B cell (primary cell): ENCODE measurements around the gene LIMK1. TPM values are rescaled to one million over a fixed set of nuclear protein-coding genes. Genes with fewer than 3 reads are reported as not detected.

ENCODE experiments used
- ATAC-seq: fragments of 200-7000 bp; cut with Tn5 transposase; one replicate; pipeline ENCODE4 v1.10.0; 2021; ENCODE audit warnings: low read depth, mild to moderate bottlenecking, moderate number of reproducible peaks, moderate library complexity
- CTCF ChIA-PET: fragments of 350-600 bp; sonication (Branson Sonifier 250); formaldehyde crosslinking; loops from one replicate; lab custom pipeline; 2021; ENCODE audit warnings: antibody characterized with exemption, inconsistent platforms; lab: Charles Lee
- POLR2A ChIA-PET: fragments of 350-600 bp; sonication (Branson Sonifier 250); formaldehyde crosslinking; loops from one replicate; lab custom pipeline; 2021; ENCODE audit warnings: antibody characterized with exemption; lab: Charles Lee
- DNase-seq: peaks from one replicate; pipeline ENCODE4 v3.0.0; 2013
- H2AFZ ChIP-seq: 2 replicates; pipeline ENCODE4 v1.6.1; 2012; ENCODE audit warnings: mild to moderate bottlenecking, low read depth, low read length; ENCODE audit not compliant: insufficient read depth, poor library complexity, severe bottlenecking
- H3K27ac ChIP-seq, 2 donors: 1 replicate in 1 of 2; 2 replicates in 1 of 2; pipeline ENCODE4 v1.5.1; 2012 to 2013; ENCODE audit warnings: low read length in 2 of 2, mild to moderate bottlenecking in 2 of 2, moderate library complexity in 1 of 2
- H3K27me3 ChIP-seq, 4 experiments: fragments of 200-600 bp in 1 of 4; sonication (generic) in 1 of 4; replicated peaks in 1 of 4; 1 replicate in 2 of 4; 2 replicates in 2 of 4; pipeline versions ENCODE4 v1.6.1 to v1.7.0; 2013 to 2016; ENCODE audit warnings: low read length in 3 of 4, mild to moderate bottlenecking in 2 of 4, mixed read lengths in 1 of 4, moderate library complexity in 1 of 4; ENCODE audit not compliant: insufficient read depth in 4 of 4, control insufficient read depth in 3 of 4; ENCODE audit errors: control extremely low read depth in 1 of 4
- H3K36me3 ChIP-seq, 2 experiments: replicated peaks in 1 of 2; 1 replicate in 1 of 2; 2 replicates in 1 of 2; pipeline versions ENCODE4 v1.6.1 to v1.7.1; 2013; ENCODE audit warnings: low read length in 1 of 2; ENCODE audit not compliant: insufficient read depth in 2 of 2, control insufficient read depth in 1 of 2; ENCODE audit errors: control extremely low read depth in 1 of 2, extremely low read depth in 1 of 2
- H3K4me1 ChIP-seq, 2 donors: fragments of 200-600 bp in 1 of 2; sonication (generic) in 1 of 2; 1 replicate in 1 of 2; 2 replicates in 1 of 2; pipeline versions ENCODE4 v1.5.1 to v1.6.1; 2013 to 2017; ENCODE audit warnings: low read length in 2 of 2; ENCODE audit not compliant: control insufficient read depth in 2 of 2, insufficient read depth in 2 of 2
- H3K4me2 ChIP-seq: replicated peaks from 2 replicates; pipeline ENCODE3; 2012; ENCODE audit warnings: mild to moderate bottlenecking, low read depth, low read length; ENCODE audit not compliant: poor library complexity, severe bottlenecking
- H3K4me3 ChIP-seq, 5 experiments: fragments of 200-600 bp in 1 of 5; sonication (generic) in 1 of 5; 1 replicate in 3 of 5; 2 replicates in 2 of 5; pipeline versions ENCODE4 v1.5.1 to v1.7.0; 2011 to 2016; ENCODE audit warnings: low read length in 4 of 5, mild to moderate bottlenecking in 4 of 5, low read depth in 2 of 5, control low read depth in 1 of 5, moderate library complexity in 1 of 5; ENCODE audit not compliant: insufficient read depth in 1 of 5; ENCODE audit errors: control extremely low read depth in 1 of 5, extremely low read depth in 1 of 5
- H3K79me2 ChIP-seq: fragments of 200-600 bp; sonication (generic); one replicate; pipeline ENCODE4 v1.6.0; 2016; ENCODE audit warnings: low read length; ENCODE audit not compliant: control insufficient read depth, insufficient read depth
- H3K9ac ChIP-seq: fragments of 200-600 bp; sonication (generic); 2 replicates; pipeline ENCODE4 v1.6.1; 2017; ENCODE audit warnings: mild to moderate bottlenecking, low read length, moderate library complexity
- H3K9me3 ChIP-seq, 3 donors: one replicate each; pipeline versions ENCODE4 v1.6.1 to v1.7.1; 2013; ENCODE audit warnings: low read length in 2 of 3; ENCODE audit not compliant: control insufficient read depth in 2 of 3, insufficient read depth in 1 of 3; ENCODE audit errors: control extremely low read depth in 1 of 3
- H4K20me1 ChIP-seq: 2 replicates; pipeline ENCODE4 v1.6.0; 2012; ENCODE audit warnings: mild to moderate bottlenecking, low read length; ENCODE audit not compliant: insufficient read depth, control insufficient read depth, poor library complexity, severe bottlenecking
- H3K27ac Mint-ChIP-seq: one replicate; pipeline ENCODE4 v1.8.0; 2021; ENCODE audit warnings: mixed read lengths
- H3K27me3 Mint-ChIP-seq: one replicate; pipeline ENCODE4 v1.8.0; 2021; ENCODE audit warnings: mixed read lengths
- H3K4me1 Mint-ChIP-seq: one replicate; pipeline ENCODE4 v1.8.0; 2021; ENCODE audit warnings: mixed read lengths
- H3K4me3 Mint-ChIP-seq: one replicate; pipeline ENCODE4 v1.8.0; 2021; ENCODE audit warnings: mixed read lengths
- H3K9me3 Mint-ChIP-seq: one replicate; pipeline ENCODE4 v1.8.0; 2022; ENCODE audit warnings: mixed read lengths; ENCODE audit not compliant: insufficient read depth
- EZH2 ChIP-seq: IDR thresholded peaks from 2 replicates; pipeline ENCODE4 v1.6.1; 2012; ENCODE audit warnings: borderline replicate concordance, low read depth, mild to moderate bottlenecking, moderate library complexity, low read length; ENCODE audit not compliant: insufficient read depth, poor library complexity, severe bottlenecking
- WGBS: methylation state at CpG from one replicate; pipeline ENCODE4 v1.1.5; 2013; ENCODE audit warnings: missing lambda C conversion rate; ENCODE audit not compliant: insufficient coverage; 5-methylcytosine and 5-hydroxymethylcytosine counted together
- intact Hi-C: fragments of 100-400 bp; cut with micrococcal nuclease; formaldehyde crosslinking; loops from one replicate; pipeline ENCODE4 v1.10.0; 2022
- polyA plus RNA-seq: library from polyadenylated mRNA; depleted of rRNA; stranded (reverse); fragments of >200 nt; gene quantifications from 2 replicates; pipeline ENCODE4 v1.2.3, GENCODE V29; 2012
- total RNA-seq, 2 donors: library from RNA; stranded (reverse); fragments of 120-200 nt in 1 of 2; gene quantifications; 1 replicate in 1 of 2; 2 replicates in 1 of 2; pipeline versions ENCODE4 v1.2.3 to v1.2.4, GENCODE V29; 2013 to 2022
- TF ChIP-seq, protein P1 (sequence below): fragments of 200-600 bp; IDR thresholded peaks from one replicate; pipeline ENCODE4 v1.8.0; 2022; ENCODE audit warnings: antibody characterized with exemption, mild to moderate bottlenecking

Gene LIMK1
- total and polyA plus RNA-seq, 2 donors (not counting 1 experiment from before 2014, with no cell fraction given): 38.7 to 70.8 TPM

DNA sequence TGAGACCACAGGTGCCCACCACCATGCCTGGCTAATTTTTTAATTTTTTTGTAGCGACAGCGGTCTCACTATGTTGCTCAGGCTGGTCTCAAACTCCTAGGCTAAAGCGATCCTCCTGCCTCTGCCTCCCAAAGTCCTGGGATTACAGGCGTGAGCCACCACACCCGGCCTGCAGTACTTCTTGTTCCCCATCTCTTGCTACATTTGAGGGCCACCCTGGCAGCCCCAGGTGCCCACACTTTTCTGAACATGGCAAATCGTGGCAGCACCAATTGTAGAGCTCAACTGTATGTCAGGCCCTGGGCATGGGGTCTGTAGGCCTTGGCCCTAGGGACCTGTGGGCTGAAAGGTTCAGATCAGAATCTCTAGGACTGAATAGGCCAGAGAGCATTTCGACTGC, 25.1 kb upstream of the LIMK1 start:
- TF ChIP-seq, protein P1, sequence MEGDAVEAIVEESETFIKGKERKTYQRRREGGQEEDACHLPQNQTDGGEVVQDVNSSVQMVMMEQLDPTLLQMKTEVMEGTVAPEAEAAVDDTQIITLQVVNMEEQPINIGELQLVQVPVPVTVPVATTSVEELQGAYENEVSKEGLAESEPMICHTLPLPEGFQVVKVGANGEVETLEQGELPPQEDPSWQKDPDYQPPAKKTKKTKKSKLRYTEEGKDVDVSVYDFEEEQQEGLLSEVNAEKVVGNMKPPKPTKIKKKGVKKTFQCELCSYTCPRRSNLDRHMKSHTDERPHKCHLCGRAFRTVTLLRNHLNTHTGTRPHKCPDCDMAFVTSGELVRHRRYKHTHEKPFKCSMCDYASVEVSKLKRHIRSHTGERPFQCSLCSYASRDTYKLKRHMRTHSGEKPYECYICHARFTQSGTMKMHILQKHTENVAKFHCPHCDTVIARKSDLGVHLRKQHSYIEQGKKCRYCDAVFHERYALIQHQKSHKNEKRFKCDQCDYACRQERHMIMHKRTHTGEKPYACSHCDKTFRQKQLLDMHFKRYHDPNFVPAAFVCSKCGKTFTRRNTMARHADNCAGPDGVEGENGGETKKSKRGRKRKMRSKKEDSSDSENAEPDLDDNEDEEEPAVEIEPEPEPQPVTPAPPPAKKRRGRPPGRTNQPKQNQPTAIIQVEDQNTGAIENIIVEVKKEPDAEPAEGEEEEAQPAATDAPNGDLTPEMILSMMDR: no peak
- no peak for TF ChIP-seq EZH2
- Histone ChIP-seq H3K79me2 (no peaks in the 10 kb centered on the region), H3K4me3 (no peak overlapping the region), H3K36me3 (no peaks in the 10 kb centered on the region), H3K9me3 (peaks cover 0 to 3% (median 0%) of the 10 kb centered on the region in 3 donors), H3K4me1 (peaks cover 0 to 5% of the 10 kb centered on the region in 2 donors), H4K20me1 (no peaks in the 10 kb centered on the region), H3K27ac (no peak overlapping the region), H3K4me2 (no peak overlapping the region), H2AFZ (no peak overlapping the region), H3K9ac (no peak overlapping the region), H3K27me3 (no peaks in the 10 kb centered on the region)
- H3K4me3 Mint-ChIP-seq: no peak overlapping the region
- ChIA-PET POLR2A (interaction anchor here (0.6 kb wide), 1 partner anchor 206 kb away, joined by 4 read pairs; no protein-coding TSS in a partner anchor), CTCF (interaction anchor here (0.6 to 0.8 kb wide), 2 partner anchors 148 to 328 kb away, joined by 3 read pairs; no protein-coding TSS in a partner anchor)
- peaks cover 24% of the 10 kb centered on the region for H3K27me3 Mint-ChIP-seq
- peaks cover 5% of the 10 kb centered on the region for H3K4me1 Mint-ChIP-seq
- no peaks in the 10 kb centered on the region for H3K9me3 Mint-ChIP-seq
- intact Hi-C loops: no loop called here
- WGBS: 86% methylated on average over 7 of the region's 7 CpGs
- DNase-seq (no peak), ATAC-seq (no peak)
- H3K27ac Mint-ChIP-seq: no peak overlapping the region

DNA sequence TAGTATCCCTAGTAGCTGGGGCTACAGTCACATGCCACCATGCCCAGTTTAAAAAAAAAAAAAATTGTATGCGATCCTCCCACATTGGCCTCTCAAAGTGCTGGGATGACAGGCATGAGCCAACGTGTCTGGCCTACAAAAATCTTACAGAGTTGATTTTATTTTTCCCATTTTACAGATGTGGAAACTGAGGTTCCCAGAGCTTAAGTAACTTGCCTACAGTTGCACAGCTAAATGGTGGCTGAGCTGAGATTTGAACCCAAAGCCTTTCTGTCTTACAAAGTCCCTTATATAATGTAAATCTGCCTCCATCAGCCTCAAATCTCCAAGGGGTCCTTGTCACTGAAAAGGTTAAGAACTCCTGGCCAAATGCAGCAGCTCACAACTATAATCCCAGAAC, 24.6 kb upstream of the LIMK1 start:
- no peak overlapping the region for H3K9ac ChIP-seq
- no peak overlapping the region for H3K4me2 ChIP-seq
- peaks cover 0 to 5% of the 10 kb centered on the region in 2 donors for H3K4me1 ChIP-seq
- H4K20me1 ChIP-seq: no peaks in the 10 kb centered on the region
- peaks cover 5% of the 10 kb centered on the region for H3K4me1 Mint-ChIP-seq
- H3K27ac Mint-ChIP-seq: no peak overlapping the region
- H3K27ac ChIP-seq: no peak overlapping the region
- H2AFZ ChIP-seq: no peak overlapping the region
- no peaks in the 10 kb centered on the region for H3K27me3 ChIP-seq
- no peak overlapping the region for H3K4me3 ChIP-seq
- ChIA-PET POLR2A (no interaction called here), CTCF (interaction anchor here (0.5 to 1.0 kb wide), 5 partner anchors 10 to 342 kb away, joined by 3 to 8 read pairs (median 4); no protein-coding TSS in a partner anchor)
- 67% methylated on average over 1 of the region's 2 CpGs for WGBS
- no peak for ATAC-seq
- H3K36me3 ChIP-seq: no peaks in the 10 kb centered on the region
- H3K9me3 Mint-ChIP-seq: no peaks in the 10 kb centered on the region
- H3K9me3 ChIP-seq: peaks cover 0 to 3% (median 0%) of the 10 kb centered on the region in 3 donors
- no peak for TF ChIP-seq EZH2
- TF ChIP-seq, protein P1: no peak
- H3K79me2 ChIP-seq: no peaks in the 10 kb centered on the region
- intact Hi-C loops: no loop called here
- no peak overlapping the region for H3K4me3 Mint-ChIP-seq
- DNase-seq: no peak
- peaks cover 19% of the 10 kb centered on the region for H3K27me3 Mint-ChIP-seq
